SIG-M5 treated with dmso at 0.1 percent for 504 hours (cell line): Measurements from ENCODE around the gene NTNG1.
A peak's percentile ranks its signal among the peaks of the same experiment; 100 is the strongest.

Experiments used
- DNase-seq: peaks from one replicate; lab custom pipeline; 2025; ENCODE audit not compliant: unreplicated experiment; lab: John Stamatoyannopoulos, UW

Gene NTNG1

DNA sequence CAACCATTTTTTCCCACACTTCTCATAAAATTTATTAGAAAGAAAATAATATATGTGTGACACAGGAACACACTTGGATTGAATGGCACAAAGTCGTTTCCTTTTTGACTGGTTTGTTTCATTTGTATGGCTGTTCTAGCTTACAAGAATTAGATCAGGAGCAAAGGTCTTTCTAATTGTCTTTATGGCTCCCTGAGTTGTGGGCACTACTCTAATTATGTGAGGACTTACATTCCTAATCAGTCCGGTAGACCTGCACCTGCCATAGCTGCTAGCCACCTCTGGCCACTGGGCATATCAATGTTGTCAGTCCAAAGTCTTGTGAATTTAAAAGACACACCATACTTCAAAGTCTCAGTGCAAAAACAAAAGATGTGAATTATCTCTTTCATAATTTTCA lies 346.7 kb downstream of the NTNG1 start:
- DNase-seq = no peak

DNA sequence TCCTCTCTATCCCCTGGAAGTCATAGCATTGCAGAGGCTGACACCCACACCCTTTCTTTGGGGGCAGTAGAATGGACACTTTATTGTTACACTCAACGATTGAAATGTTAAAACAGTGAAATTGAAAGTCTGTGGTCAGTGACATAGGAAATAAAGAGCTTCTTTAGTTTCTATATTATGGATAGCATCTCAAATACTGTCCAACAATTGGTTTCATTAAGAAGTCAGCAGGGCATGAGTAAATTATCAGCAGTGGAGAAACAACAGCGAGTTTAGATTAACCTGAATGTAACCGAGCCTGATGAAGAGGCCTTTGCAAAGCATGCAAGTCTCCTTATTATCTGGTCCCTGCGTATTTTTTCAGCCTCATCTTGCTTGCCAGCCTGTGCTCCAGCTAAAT lies 350.7 kb downstream of the NTNG1 start:
- no peak for DNase-seq

DNA sequence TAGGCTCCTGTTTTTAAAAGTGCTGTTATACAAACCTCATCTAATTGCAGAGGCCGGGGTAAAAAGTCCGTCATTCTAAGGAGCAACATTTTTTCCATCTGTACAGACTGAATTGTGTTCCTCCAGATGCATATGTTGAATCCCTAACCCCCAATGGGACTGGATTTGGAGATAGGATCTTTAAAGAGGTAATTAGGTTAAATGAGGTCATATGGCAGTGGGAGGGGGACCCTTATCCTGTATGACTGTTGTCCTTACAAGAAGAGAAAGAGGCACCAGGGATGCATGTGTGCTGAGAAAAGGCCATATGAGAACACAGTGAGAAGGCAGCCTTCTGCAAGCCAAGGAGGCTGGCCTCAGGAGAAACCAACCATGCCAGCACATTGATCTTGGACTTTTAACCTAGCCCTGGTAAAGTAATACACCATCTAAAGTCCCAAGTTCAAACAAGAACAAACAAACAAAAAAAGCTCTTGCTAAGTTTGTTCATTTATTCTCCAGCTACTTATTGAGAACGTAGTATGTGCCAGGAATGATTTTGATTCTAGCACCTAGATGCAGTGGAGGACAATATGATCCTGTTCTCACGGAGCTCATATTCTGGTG lies 352.4 kb downstream of the NTNG1 start:
- no peak for DNase-seq

DNA sequence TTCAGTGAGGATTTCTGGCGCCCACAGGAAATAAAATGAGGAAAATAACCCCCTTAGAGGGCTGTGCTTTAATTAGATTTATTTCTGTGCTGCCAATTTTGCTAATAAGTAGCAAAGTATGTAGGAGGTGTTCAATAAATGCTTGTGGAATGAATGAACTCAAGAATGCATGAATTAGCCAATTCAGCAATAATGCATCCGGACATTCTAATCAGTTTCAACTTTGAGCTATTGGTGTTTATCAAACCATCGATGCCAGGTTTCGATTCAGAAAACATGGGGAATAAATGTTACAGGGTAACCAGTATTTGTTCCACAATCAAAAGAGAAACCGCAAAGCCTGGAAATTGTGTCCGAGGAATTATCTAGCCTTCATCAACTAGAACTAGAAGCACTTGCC lies 353.2 kb downstream of the NTNG1 start:
- no peak for DNase-seq

DNA sequence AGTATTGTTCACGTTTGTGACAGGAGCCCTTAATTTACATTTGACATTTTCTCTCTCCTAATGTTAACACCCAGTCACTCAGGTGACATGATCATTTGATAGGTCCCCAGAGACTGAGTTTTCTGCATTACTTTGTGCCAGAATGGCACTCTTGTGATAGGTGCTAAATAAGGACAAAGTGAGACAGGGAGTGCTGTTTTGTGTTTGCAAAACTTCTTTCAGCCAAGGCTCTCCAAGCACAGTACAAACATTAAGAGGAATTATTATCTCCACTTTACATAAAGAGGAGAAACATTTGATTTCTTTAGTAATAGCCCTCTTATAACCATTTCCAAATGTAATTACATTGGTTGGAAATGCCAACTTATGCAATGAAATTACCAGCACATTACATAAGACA lies 355.2 kb downstream of the NTNG1 start:
- no peak for DNase-seq

DNA sequence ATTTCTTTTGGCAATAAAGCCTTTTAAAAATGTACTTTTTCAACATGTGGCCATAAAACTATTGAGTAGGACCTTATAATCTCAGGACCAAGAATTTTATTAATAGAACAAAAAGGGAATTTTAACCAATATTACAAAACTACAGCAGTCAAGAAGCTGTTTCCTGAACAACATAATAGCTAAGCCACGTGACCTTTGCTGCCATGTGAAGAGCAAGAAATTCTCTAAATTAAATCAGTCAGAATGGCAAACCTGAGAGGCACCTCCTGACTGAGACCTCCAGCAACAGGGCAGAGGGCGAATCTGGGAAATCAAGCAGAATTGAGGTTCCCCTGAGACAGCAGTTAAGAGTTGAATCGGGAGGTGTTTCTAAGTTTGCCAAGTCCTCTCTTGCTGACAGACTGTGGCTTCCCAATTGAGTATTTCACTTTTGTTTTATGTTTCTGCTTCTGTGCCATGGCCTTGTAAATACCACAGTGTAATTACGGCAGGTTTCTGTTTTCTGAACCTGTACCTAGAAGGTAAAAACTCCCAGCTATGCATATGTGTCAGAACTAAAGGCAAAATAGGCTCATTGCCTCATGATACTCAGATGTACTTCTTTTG lies 358.4 kb downstream of the NTNG1 start:
- DNase-seq = no peak

DNA sequence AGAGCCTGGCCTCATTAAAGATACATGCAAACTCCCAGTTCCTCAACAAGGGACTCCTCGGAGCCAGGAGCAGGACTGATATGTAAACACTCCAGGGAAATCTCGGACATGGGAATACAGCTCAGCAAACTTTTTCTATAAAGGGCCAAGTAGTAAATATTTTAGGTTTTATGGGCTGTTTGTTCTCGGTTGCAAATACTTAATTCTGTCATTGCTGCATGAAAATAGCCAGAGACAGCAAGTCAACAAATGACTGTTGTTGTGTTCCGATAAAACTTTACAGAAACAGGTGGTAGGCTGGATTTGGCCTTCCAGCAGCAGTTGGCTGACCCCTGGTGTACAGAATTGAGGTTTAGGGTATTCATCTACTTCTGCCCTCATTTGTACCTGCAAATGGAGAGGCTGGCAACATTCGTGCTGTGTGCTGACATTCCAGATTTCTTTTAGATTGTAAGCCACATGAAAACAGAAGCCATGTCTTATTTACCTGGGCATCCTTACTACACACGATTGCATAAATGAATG lies 360.3 kb downstream of the NTNG1 start:
- DNase-seq = no peak

DNA sequence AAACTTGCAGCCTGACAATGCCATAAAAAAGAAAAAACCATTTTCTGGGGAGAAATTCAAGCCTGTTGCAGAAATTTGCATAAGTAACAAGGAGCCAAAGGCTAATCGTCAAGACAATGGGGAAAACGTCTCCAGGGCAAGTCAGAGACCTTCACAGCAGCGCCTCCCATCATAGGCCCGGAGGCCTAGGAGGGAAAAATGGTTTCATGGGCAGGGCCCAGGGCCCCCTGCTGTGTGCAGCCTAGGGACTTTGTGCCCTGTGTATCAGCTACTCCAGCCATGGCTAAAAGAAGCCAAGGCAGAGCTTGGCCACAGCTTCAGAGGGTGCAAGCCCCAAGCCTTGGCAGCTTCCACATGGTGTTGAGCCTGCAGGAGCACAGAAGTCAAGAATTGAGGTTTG lies 369.5 kb downstream of the NTNG1 start:
- no peak for DNase-seq

DNA sequence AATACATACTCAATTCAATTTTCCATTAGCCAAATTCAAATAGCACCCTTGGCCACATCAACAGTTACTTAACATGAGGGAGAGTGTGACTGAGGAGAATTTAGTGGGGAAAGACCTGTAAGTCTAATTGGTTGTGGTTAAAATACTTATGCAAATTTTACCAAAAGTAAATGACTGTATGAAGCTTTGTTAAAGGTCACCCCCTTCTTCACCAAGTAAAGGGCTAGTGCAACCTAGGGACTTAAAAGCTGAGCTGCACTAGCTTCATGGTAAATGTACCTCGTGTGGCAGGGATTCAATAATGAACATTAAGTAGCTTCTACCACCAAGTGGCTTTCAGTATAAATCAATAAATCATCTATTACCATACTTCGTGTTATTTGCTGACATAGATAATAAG lies 372.0 kb downstream of the NTNG1 start:
- no peak for DNase-seq

DNA sequence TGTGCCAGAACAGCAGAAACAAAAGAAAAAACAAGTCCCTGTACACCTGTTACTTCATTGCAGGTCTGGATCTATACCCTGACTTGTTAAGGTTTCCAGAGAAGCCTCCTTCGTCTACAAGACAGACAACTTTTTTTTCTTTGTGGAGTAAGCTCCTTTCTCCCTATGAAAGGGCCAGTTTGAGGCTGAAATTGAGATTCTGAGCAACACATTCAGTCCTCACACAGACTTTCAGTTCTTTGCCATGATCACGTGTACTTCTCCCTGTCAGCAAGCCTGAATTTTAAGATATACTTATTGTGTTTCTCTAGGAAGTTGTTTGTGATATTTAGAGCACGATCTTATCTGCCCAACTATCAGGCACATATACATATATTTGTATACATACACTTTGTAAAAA lies 374.0 kb downstream of the NTNG1 start:
- DNase-seq = no peak

DNA sequence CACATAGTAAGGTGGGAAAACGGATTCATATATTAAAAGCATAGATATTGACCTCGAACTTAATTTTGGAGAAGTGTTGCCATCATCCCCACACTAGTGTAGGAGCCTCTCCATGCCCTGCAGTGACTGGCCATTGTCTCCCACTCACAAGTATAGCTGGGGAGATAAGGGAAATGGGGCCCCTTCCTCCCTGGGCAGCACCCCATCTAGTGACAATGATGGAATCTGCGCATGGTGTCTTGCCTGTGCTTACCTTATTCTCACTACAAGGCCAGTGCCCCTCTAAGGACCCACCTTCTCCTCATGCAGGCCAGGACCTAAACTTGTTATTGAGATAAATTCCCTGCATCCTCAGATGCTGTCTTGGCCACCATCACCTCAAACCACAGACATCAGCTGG lies 374.9 kb downstream of the NTNG1 start:
- DNase-seq = no peak

DNA sequence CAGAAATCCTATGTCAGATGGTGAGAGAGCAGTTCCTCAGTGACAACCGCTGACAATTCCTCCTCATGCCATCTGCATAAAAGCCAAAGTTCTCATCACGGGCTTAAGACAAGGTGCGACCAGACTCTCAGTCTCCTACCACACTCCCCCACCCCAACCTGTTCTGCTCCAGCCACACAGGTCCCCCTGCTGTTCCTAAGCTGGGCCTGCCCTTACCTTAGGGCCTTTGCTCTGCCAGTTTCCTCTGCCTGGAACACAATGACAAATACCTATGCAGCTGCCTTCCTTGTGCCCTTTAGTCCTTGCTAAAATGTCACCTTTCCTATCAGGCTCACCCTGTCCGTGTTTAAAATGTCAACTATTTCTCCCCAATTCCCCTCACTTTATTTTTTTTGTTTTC lies 382.2 kb downstream of the NTNG1 start:
- DNase-seq = no peak

DNA sequence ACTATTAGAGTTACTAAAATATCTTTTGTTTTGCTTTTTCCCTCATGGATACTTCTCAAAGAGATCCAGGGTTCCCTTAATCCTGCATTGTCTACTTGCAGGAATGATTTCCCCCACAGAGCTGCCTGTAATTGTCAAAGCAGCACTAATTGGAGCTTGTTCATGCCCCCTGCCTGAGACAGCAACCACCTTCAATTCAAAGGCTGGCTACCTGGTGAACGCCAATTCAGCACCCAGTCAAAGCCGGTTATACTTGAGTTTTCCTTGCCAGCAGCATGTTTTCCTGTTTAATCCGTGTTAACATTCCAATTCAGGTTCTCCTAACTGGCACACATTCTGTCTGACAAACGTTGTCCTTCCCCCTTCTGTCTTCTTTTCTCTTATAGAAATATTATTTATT lies 382.9 kb downstream of the NTNG1 start:
- DNase-seq = no peak

DNA sequence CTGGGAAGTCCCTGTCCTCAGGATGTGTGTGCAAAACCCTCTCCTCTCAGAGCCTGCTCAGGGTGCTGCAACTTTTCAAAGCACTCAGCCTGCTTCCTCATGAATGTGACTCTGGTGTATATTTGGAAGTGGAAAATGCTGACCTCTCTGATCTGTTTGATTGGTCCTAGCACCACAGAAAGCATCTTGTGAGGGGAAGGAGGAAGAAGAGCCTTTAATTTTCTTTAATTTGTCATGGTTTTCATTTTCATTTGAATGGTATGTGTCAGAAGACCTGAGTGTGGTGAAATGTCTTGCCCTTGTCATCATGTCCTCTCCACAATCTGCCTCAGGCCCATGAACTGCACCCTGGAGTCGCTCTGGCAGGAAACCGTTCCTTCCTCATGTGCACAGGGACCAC lies 383.5 kb downstream of the NTNG1 start:
- no peak for DNase-seq

DNA sequence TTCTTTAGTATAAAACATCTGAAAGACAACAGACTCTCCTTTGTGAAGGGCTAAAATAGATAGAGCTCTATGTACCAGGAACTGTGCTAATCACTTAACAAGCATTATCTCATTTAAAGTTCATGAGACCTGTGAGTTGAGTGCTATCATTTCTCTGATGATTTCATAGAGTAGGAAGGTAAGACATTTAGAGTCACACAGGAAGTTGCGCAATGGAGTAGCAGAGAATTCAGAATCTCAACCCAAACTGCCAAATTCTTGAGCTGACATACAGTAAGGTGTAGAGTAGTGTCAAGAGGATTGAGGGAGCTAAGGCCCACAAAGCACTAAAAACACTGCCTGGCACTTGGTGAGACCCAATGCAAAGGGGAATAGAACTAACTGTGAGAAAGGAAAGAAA lies 384.3 kb downstream of the NTNG1 start:
- no peak for DNase-seq

DNA sequence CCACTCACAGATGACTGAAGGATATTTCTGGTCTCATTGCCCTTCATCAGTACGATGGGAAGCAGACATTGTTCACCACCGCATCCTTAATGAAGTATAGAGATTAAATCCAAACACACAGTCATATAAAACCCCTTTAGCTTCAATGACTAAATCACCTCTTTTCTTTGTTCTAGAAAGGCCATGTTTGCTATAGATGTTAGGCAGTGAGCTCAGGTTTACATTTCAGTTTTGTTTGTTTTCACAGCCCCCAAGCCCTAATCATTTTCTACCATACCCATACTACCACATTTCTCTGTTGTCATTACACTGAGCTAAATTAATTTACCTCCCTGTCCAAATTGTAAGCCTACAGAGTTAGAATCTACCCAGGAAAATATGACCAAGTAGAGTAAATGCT lies 385.1 kb downstream of the NTNG1 start:
- DNase-seq = no peak

DNA sequence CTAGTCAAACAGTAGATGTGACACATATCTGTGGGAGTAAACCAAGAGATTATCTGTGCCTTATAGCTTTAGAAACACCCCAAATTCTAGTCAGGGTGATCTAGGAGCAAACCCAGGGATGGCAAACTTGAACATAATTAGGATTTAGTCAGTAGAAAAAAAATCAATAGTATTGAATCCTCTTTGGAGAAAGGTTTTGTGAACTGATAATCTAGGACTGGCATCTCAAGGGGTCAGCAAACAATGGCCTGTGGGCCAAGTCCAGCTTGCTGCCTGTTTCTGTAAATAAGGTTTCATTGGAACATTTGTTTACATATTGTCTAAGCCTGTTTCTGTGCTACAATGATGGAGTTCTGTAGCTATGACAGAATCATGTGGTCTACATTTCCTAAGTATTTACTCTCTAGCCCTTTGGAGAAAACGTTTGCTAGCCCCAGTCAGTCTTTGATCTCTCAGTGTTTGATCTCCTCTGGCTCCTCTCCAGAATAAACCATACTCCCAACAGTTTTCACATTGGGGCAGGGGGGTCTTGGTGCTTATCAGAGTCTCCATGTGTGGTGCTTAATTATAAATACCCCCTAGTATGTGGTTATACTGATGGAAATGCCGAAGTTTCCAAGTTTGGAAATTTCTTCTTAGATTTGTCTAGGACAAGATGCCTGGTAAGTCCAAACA lies 385.8 kb downstream of the NTNG1 start:
- DNase-seq = no peak

DNA sequence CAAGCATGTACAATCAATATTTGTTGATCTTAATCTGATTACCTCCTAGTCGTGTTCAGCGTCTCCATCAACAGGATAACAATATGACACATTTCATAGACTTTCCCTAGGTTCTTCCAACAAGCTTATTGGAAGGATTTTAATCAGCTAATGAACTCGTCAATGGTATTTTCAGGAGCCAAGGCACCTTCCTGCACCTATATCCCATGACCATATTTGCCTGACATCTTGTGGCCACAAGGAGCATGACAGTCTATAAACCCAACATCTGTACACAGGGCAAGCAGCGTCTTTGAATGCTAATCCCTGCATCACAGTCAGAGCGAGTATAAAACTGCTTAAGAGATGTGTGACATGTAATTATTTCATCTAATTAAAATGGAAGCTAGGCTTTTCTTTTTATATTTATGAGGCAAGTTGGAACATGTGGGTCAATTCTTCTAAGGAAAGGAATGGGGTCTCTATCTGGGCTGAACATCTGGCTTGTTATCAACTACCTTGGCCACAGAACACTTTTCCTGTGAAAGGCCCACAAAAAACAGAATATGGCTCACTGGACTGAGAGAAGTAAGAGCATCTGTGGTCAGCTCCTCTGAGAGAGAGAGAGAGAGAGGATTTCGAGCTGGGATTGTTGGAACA lies 388.8 kb downstream of the NTNG1 start:
- peak; percentile 73 for DNase-seq

DNA sequence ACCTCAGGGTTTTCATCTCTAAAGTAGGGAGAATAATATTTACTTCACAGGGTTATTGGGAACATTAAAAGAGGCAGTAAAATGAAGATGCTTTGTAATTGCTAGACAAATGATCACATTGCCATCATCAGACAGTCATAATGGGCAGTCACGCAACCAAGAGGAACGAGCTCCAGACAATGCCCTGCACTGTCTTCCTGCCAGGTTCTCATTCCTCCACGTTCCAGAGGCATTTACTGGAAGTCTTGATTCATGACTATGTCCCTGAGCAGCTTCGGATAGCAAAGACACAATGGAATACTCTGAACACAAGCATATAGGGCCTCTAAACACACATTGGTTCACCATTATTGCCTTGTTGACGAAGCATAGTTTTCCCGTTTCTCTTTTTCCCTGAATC lies 389.7 kb downstream of the NTNG1 start:
- DNase-seq = no peak

DNA sequence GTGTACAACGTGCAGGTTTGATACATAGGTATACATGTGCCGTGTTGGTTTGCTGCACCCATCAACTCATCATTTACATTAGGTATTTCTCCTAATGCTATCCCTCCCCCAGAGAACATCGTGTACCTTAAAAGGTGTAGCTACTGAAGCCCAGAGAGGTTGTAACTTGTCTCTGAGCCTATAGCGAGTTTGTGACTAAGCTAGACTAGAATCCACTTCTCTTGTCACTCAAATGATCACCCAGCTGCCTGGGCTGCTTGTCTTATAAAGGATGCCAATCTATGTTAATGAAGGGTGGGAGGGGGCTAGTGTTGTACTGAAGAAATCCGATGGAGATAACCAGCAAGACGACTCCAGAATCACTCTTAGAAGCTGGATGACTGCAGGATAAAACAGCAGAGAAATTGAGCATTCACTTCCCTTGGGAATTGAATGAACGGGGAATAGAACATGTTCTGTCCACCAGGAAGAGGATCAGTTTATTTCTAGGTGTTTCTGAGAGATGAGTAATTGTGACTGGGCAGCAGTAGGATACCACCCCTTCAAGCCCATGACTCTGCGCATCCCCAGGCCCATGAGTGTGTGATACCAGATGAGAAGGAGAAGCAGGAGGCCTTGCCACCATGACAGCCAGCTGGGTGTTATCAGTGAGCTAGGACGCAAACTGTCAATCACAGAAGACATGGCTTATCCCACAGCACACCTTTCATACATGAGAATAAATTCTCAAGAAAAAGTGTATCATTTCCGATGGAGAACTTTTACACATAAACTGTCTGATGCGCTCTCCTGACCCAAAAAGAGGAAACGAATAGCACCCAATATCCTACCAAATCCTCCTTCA lies 390.4 kb downstream of the NTNG1 start:
- no peak for DNase-seq

DNA sequence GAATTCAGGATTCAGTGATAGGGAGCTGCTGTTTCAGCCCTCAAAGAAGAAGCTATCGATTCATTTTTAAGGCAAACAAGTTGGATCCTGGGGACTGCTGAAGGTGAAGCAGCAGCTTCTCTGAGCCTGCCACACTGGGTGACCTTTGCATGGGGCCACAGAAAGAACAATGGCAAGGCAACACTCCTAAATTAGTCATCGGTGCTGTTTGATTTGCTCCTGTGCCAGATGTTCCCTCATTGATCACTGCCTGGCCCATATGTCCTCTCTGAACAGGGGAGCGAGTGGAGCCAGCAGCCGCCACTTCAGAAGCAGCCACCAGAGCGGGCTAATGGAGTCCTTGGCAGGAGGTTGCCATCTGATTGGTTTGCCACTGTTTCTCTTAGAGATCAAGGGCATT lies 391.5 kb downstream of the NTNG1 start:
- DNase-seq = no peak
